K562 (cell line): ENCODE results near the gene ZBTB14. TPM values are rescaled to one million over a fixed set of nuclear protein-coding genes. Genes with fewer than 3 reads are reported as not detected.
A peak's percentile ranks its signal among the peaks of the same experiment; 100 is the strongest.

Experiments used
- ATAC-seq: fragments of 200-7000 bp; cut with Tn5 transposase; 3 replicates; pipeline ENCODE4 v1.9.1; 2020; ENCODE audit warnings: moderate library complexity
- BruUV-seq: library from RNA; stranded (reverse); fragments of 400-500 nt; replicated peaks from 2 replicates; lab custom pipeline; 2021; lab: Mats Ljungman, UMichigan
- CTCF ChIA-PET: fragments of 300-600 bp; formaldehyde crosslinking; extraction: SDS; loops from one replicate; lab custom pipeline; 2021; ENCODE audit warnings: low intra/inter-chr PET ratio; lab: Yijun Ruan, JAX
- POLR2A ChIA-PET: fragments of 300-600, 350-650 bp; sonication (Branson Sonifier 250); formaldehyde crosslinking; extraction: SDS; loops from one replicate; lab custom pipeline; 2021; ENCODE audit warnings: antibody characterized with exemption, inconsistent platforms; lab: Yijun Ruan, JAX
- DNase-seq, 4 experiments: peaks; one replicate each; pipeline versions ENCODE4 v3.0.0 to v3.0.0-alpha.2; 2011 to 2018; ENCODE audit warnings: low spot score in 3 of 4, mixed read lengths in 3 of 4; ENCODE audit errors: extremely low read depth in 1 of 4
- FAIRE-seq: peaks from 2 replicates; lab custom pipeline; 2011; peaks lifted over from hg19 to GRCh38; lab: Jason Lieb, UNC
- H2AFZ ChIP-seq: 2 replicates; pipeline ENCODE4 v1.6.0; 2011; ENCODE audit warnings: low read depth, low read length, control low read depth, inconsistent platforms
- H3K27ac ChIP-seq: fragments of 200-600 bp; 3 replicates; pipeline ENCODE4 v1.8.0; 2011; ENCODE audit warnings: low read depth, mild to moderate bottlenecking, control low read depth, inconsistent platforms, low read length, moderate library complexity, mixed read lengths; ENCODE audit errors: extremely low read depth
- H3K27me3 ChIP-seq, 2 experiments: fragments of 300-600 bp in 1 of 2; 2 replicates in 1 of 2; 3 replicates in 1 of 2; pipeline versions ENCODE4 v1.6.0 to v1.8.0; 2011; ENCODE audit warnings: inconsistent platforms in 2 of 2, low read length in 2 of 2, mild to moderate bottlenecking in 1 of 2, mixed read lengths in 1 of 2, moderate library complexity in 1 of 2; ENCODE audit not compliant: control insufficient read depth in 2 of 2, insufficient read depth in 2 of 2
- H3K36me3 ChIP-seq: fragments of 300-600 bp; 3 replicates; pipeline ENCODE4 v1.8.0; 2011; ENCODE audit warnings: mild to moderate bottlenecking, low read length, inconsistent platforms; ENCODE audit not compliant: control insufficient read depth, insufficient read depth
- H3K4me1 ChIP-seq, 2 experiments: fragments of 200-600 bp in 1 of 2; replicated peaks in 1 of 2; 2 replicates in 1 of 2; 3 replicates in 1 of 2; pipeline versions ENCODE4 v1.5.1 to v1.8.0; 2011; ENCODE audit warnings: inconsistent platforms in 2 of 2, low read length in 2 of 2, mild to moderate bottlenecking in 1 of 2, mixed read lengths in 1 of 2, moderate library complexity in 1 of 2; ENCODE audit not compliant: control insufficient read depth in 2 of 2, insufficient read depth in 2 of 2
- H3K4me2 ChIP-seq: 2 replicates; pipeline ENCODE4 v1.6.1; 2011; ENCODE audit warnings: low read length, control low read depth, inconsistent platforms, mixed read lengths; ENCODE audit not compliant: insufficient read depth
- H3K4me3 ChIP-seq: fragments of 200-600 bp; sonication (generic), shearing (Covaris generic); 2 replicates; pipeline ENCODE4 v1.5.1; 2016; ENCODE audit warnings: control low read depth, inconsistent platforms
- H3K79me2 ChIP-seq: fragments of 200-600 bp; 3 replicates; pipeline ENCODE4 v1.8.0; 2011; ENCODE audit warnings: low read length, inconsistent platforms; ENCODE audit not compliant: control insufficient read depth, insufficient read depth
- H3K9ac ChIP-seq, 2 experiments: 2 replicates each; pipeline versions ENCODE4 v1.6.0 to v1.6.1; 2011; ENCODE audit warnings: low read depth in 2 of 2, low read length in 2 of 2, control low read depth in 1 of 2, inconsistent platforms in 1 of 2, mild to moderate bottlenecking in 1 of 2, mixed read lengths in 1 of 2; ENCODE audit not compliant: insufficient read depth in 1 of 2
- H3K9me1 ChIP-seq: one replicate; pipeline ENCODE4 v1.6.0; 2011; ENCODE audit warnings: inconsistent platforms, mild to moderate bottlenecking, low read length, moderate library complexity; ENCODE audit not compliant: control insufficient read depth, insufficient read depth
- H3K9me3 ChIP-seq: replicated peaks from 2 replicates; pipeline ENCODE4 v1.5.1; 2011; ENCODE audit warnings: low read depth, low read length, inconsistent platforms; ENCODE audit not compliant: control insufficient read depth, insufficient read depth
- H4K20me1 ChIP-seq: replicated peaks from 2 replicates; pipeline ENCODE4 v1.6.1; 2011; ENCODE audit warnings: low read length, inconsistent platforms, mixed read lengths; ENCODE audit not compliant: control insufficient read depth, insufficient read depth
- CBFA2T3 ChIP-seq: fragments of 450-650 bp; IDR thresholded peaks from 2 replicates; pipeline ENCODE4 v1.6.1; 2017
- CUX1 ChIP-seq: fragments of 200-800 bp; sonication (Bioruptor generic); IDR thresholded peaks from 2 replicates; pipeline ENCODE4 v1.6.1; 2016; ENCODE audit warnings: missing genetic modification characterization, missing compliant biosample characterization
- HDAC8 ChIP-seq: fragments of 450-650 bp; IDR thresholded peaks from 2 replicates; pipeline ENCODE4 v1.6.1; 2016; ENCODE audit warnings: mild to moderate bottlenecking, missing genetic modification characterization, moderate library complexity, missing compliant biosample characterization
- POLR2B ChIP-seq: fragments of 450-650 bp; IDR thresholded peaks from 2 replicates; pipeline ENCODE4 v1.6.1; 2018; ENCODE audit warnings: low read depth; ENCODE audit not compliant: partially characterized antibody
- RAD21 ChIP-seq, 2 experiments: fragments of 250-450 bp in 1 of 2; fragments of 450-650 bp in 1 of 2; sonication (Bioruptor Pico) in 1 of 2; formaldehyde crosslinking in 1 of 2; IDR thresholded peaks in 1 of 2; conservative IDR thresholded peaks in 1 of 2; 2 replicates each; pipeline versions ENCODE4 v1.4.0 to v1.8.0; 2020 to 2022; ENCODE audit warnings: mild to moderate bottlenecking in 2 of 2, moderate library complexity in 1 of 2
- WGBS: fragments of 100-300 bp; shearing (Covaris generic); methylation state at CpG from one replicate; pipeline ENCODE4 v1.1.6; 2016; ENCODE audit warnings: low coverage, mixed read lengths; ENCODE audit not compliant: insufficient coverage; ENCODE audit errors: missing lambda C conversion rate; 5-methylcytosine and 5-hydroxymethylcytosine counted together
- in situ Hi-C: fragments of 300-500 bp; cut with MboI; formaldehyde crosslinking; loops from 4 replicates; pipeline ENCODE4 v1.15.0; 2018; ENCODE audit warnings: inconsistent platforms, mixed read lengths
- intact Hi-C: fragments of 100-400 bp; cut with micrococcal nuclease; formaldehyde crosslinking; loops from 2 replicates; pipeline ENCODE4 v1.14.2; 2022
- polyA plus RNA-seq, 8 experiments: library from polyadenylated mRNA; depleted of rRNA in 4 of 8; stranded (reverse) in 5 of 8; unstranded in 3 of 8; fragments of >200 nt; fragmentation: Nextera tagmentation in 2 of 8; fragmentation: Illumina TruSeq in 1 of 8; extraction: Ambion mirVana in 2 of 8; extraction: Trizol in 1 of 8; gene quantifications; 2 replicates each; pipeline versions ENCODE4 v1.2.1 to v1.2.3, GENCODE V29; 2011 to 2014; ENCODE audit warnings: inconsistent platforms in 1 of 8, missing spikeins in 1 of 8
- total RNA-seq, 7 experiments: library from RNA; depleted of rRNA in 6 of 7; stranded (reverse); fragments of >200 nt in 6 of 7; fragmentation: Illumina TruSeq in 2 of 7; extraction: Trizol in 2 of 7; gene quantifications; 2 replicates each; pipeline versions ENCODE4 v1.2.1 to v1.2.3, GENCODE V29; 2011 to 2021; ENCODE audit warnings: low replicate concordance in 1 of 7
- TF ChIP-seq, protein P1 (sequence below): sonication (generic); formaldehyde crosslinking; IDR thresholded peaks from 2 replicates; pipeline ENCODE4 v1.8.0; 2022; ENCODE audit warnings: mild to moderate bottlenecking, missing genetic modification reagents
- TF ChIP-seq, protein P2 (sequence below): fragments of 450-650 bp; formaldehyde crosslinking; IDR thresholded peaks from 2 replicates; pipeline ENCODE4 v1.4.0; 2022; ENCODE audit warnings: mild to moderate bottlenecking, moderate library complexity

ZBTB14 gene
- total and polyA plus RNA-seq, 9 of the 15 experiments (the other 6 are each of a cell fraction or from before 2014, with no cell fraction given), result 2.8 to 12.6 (median 9.0) TPM

DNA sequence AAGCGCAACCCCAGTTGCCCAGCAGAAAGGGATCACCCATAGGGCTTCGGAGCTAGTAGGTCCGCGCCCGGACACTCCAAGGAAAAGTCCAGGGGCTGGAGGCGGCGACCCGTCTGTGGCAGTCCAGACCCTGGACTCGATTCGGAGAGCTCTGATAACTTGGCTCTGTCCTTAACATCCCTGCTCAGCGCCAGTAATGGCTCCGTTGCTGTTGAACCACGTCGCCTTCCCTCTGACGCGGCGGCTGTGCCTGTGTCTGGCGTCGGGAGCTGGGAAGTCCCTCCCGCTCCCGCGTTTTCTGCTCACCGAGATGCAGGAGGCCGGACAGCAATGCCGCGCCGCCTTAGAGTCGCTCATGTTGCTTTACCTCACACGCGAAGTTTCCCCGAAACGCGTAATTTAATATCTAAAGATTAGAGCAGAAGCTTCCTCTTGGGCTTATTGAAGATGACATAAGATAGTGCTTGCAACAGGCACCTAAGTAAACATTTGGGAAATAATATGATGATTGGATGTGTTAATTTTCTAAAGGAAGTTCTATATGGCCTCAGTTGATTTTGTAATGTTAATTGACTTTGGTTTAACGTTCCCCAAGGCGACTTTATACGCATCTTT lies 1.3 kb upstream of the ZBTB14 start:
- Histone ChIP-seq H3K27ac (peak overlapping the region; percentile 94), H3K4me1 (peaks cover 5 to 19% of the 10 kb centered on the region in 2 experiments; a peak in 3 of 5 replicates), H3K9me1 (no peaks in the 10 kb centered on the region), H3K79me2 (peaks cover 10% of the 10 kb centered on the region; the same call in 2 of the 3 replicates), H3K27me3 (no peaks in the 10 kb centered on the region), H3K4me3 (peak overlapping the region; percentile 83), H2AFZ (peak overlapping the region; percentile 98), H3K36me3 (peaks cover 14% of the 10 kb centered on the region; the same call in 2 of the 3 replicates), H4K20me1 (no peaks in the 10 kb centered on the region), H3K4me2 (peak overlapping the region; percentile 94), H3K9me3 (no peaks in the 10 kb centered on the region), H3K9ac (peak overlapping the region; percentile 90 to 93)
- CTCF ChIA-PET, result no interaction called here
- ATAC-seq, result peak; percentile 72
- TSS peak; percentile 77 for BruUV-seq
- POLR2A ChIA-PET, result interaction anchor here (0.5 to 3.5 kb wide), 9 partner anchors 8 to 1205 kb away, joined by 3 to 25 read pairs (median 4); no protein-coding TSS in a partner anchor
- 6% methylated on average over 36 of the region's 36 CpGs for WGBS
- intact Hi-C loops (loop anchor here (1.0 to 10.0 kb wide), 3 partner anchors 59 to 1438 kb away; no protein-coding TSS in a partner anchor), in situ Hi-C loops (loop anchor here (25.0 kb wide), 1 partner anchor 1440 kb away; the partner anchor contains the start of gene ARHGAP28)
- DNase-seq, result peak; percentile 53 to 90 (median 64)
- FAIRE-seq, result peak; percentile 60
- 0 out of 2 replicates have a peak, but pooled peaks have one; percentile 5 for TF ChIP-seq CBFA2T3
- TF ChIP-seq, protein P1, sequence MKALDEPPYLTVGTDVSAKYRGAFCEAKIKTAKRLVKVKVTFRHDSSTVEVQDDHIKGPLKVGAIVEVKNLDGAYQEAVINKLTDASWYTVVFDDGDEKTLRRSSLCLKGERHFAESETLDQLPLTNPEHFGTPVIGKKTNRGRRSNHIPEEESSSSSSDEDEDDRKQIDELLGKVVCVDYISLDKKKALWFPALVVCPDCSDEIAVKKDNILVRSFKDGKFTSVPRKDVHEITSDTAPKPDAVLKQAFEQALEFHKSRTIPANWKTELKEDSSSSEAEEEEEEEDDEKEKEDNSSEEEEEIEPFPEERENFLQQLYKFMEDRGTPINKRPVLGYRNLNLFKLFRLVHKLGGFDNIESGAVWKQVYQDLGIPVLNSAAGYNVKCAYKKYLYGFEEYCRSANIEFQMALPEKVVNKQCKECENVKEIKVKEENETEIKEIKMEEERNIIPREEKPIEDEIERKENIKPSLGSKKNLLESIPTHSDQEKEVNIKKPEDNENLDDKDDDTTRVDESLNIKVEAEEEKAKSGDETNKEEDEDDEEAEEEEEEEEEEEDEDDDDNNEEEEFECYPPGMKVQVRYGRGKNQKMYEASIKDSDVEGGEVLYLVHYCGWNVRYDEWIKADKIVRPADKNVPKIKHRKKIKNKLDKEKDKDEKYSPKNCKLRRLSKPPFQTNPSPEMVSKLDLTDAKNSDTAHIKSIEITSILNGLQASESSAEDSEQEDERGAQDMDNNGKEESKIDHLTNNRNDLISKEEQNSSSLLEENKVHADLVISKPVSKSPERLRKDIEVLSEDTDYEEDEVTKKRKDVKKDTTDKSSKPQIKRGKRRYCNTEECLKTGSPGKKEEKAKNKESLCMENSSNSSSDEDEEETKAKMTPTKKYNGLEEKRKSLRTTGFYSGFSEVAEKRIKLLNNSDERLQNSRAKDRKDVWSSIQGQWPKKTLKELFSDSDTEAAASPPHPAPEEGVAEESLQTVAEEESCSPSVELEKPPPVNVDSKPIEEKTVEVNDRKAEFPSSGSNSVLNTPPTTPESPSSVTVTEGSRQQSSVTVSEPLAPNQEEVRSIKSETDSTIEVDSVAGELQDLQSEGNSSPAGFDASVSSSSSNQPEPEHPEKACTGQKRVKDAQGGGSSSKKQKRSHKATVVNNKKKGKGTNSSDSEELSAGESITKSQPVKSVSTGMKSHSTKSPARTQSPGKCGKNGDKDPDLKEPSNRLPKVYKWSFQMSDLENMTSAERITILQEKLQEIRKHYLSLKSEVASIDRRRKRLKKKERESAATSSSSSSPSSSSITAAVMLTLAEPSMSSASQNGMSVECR (CRISPR knock-in tag), result peak; percentile 29; the same call in 1 of the 2 replicates
- TF ChIP-seq HDAC8 (tag), result 0 out of 2 replicates have a peak, but pooled peaks have one; percentile 4
- 0 out of 4 replicates have a peak, but pooled peaks of 1 of the 2 experiments have one; percentile 9 for TF ChIP-seq RAD21 (CRISPR knock-in tag; conservative IDR thresholded peaks at IDR 0.05 in 1 of 2, IDR thresholded peaks at IDR 0.05 in 1 of 2)
- TF ChIP-seq POLR2B, result peak; percentile 80
- TF ChIP-seq, protein P2, sequence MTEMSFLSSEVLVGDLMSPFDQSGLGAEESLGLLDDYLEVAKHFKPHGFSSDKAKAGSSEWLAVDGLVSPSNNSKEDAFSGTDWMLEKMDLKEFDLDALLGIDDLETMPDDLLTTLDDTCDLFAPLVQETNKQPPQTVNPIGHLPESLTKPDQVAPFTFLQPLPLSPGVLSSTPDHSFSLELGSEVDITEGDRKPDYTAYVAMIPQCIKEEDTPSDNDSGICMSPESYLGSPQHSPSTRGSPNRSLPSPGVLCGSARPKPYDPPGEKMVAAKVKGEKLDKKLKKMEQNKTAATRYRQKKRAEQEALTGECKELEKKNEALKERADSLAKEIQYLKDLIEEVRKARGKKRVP (CRISPR knock-in tag), result no peak; the same call in 1 of the 2 replicates
- TF ChIP-seq CUX1, result no peak
